WTC11 (cell line): ENCODE results near the gene PHAX. TPM values are rescaled to one million over a fixed set of nuclear protein-coding genes. Genes with fewer than 3 reads are reported as not detected.
"Not testable (repeated sequence)": the region's sequence is repeated elsewhere in the genome, so short reads cannot be mapped to it uniquely, and the experiment has no call there.

Experiments used
- ATAC-seq: fragments of 200-7000 bp; cut with Tn5 transposase; 2 replicates; pipeline ENCODE4 v1.10.0; 2021; ENCODE audit warnings: mild to moderate bottlenecking, moderate library complexity
- CTCF ChIA-PET: fragments of 300-600 bp; sonication (Branson Sonifier 250); formaldehyde crosslinking; loops from one replicate; lab custom pipeline; 2021; ENCODE audit warnings: antibody characterized with exemption; lab: Charles Lee
- POLR2A ChIA-PET: fragments of 350-600 bp; sonication (Branson Sonifier 250); formaldehyde crosslinking; loops from one replicate; lab custom pipeline; 2021; ENCODE audit warnings: antibody characterized with exemption; lab: Charles Lee
- DNase-seq: peaks from one replicate; pipeline ENCODE4 v3.0.0; 2021; ENCODE audit warnings: low spot score
- H3K27ac Mint-ChIP-seq: 2 replicates; pipeline ENCODE4 v1.8.0; 2021; ENCODE audit warnings: mixed read lengths
- H3K27me3 Mint-ChIP-seq: 2 replicates; pipeline ENCODE4 v1.8.0; 2021; ENCODE audit warnings: low read depth, mild to moderate bottlenecking, moderate library complexity, mixed read lengths
- H3K36me3 Mint-ChIP-seq: 2 replicates; pipeline ENCODE4 v1.8.0; 2021; ENCODE audit warnings: mixed read lengths
- H3K4me1 Mint-ChIP-seq: 2 replicates; pipeline ENCODE4 v1.8.0; 2022; ENCODE audit warnings: mixed read lengths
- H3K4me3 Mint-ChIP-seq: 2 replicates; pipeline ENCODE4 v1.8.0; 2021; ENCODE audit warnings: mild to moderate bottlenecking, moderate library complexity, mixed read lengths
- H3K9me3 Mint-ChIP-seq: 2 replicates; pipeline ENCODE4 v1.8.0; 2021; ENCODE audit warnings: mixed read lengths
- CBFB ChIP-seq: sonication (generic); formaldehyde crosslinking; IDR thresholded peaks from 2 replicates; pipeline ENCODE4 v1.8.1; 2022; ENCODE audit warnings: mild to moderate bottlenecking, low read depth, missing genetic modification reagents
- CREB1 ChIP-seq: sonication (generic); formaldehyde crosslinking; IDR thresholded peaks from 2 replicates; pipeline ENCODE4 v1.8.0; 2023; ENCODE audit warnings: mild to moderate bottlenecking, missing genetic modification reagents
- JAZF1 ChIP-seq: fragments of 250-450 bp; sonication (Bioruptor Pico); IDR thresholded peaks from 2 replicates; pipeline ENCODE4 v1.9.0; 2021; ENCODE audit warnings: moderate library complexity, mild to moderate bottlenecking, inconsistent platforms
- MYBL2 ChIP-seq: sonication (generic); formaldehyde crosslinking; IDR thresholded peaks from 2 replicates; pipeline ENCODE4 v1.8.1; 2023; ENCODE audit warnings: mild to moderate bottlenecking, moderate library complexity, missing genetic modification reagents
- NFATC4 ChIP-seq: fragments of 250-450 bp; sonication (Bioruptor Pico); IDR thresholded peaks from 2 replicates; pipeline ENCODE4 v1.9.0; 2021; ENCODE audit warnings: mild to moderate bottlenecking
- NR1H2 ChIP-seq: sonication (generic); formaldehyde crosslinking; IDR thresholded peaks from 2 replicates; pipeline ENCODE4 v1.9.0; 2021; ENCODE audit warnings: mild to moderate bottlenecking, moderate library complexity, missing genetic modification reagents
- TCF7 ChIP-seq: sonication (generic); formaldehyde crosslinking; IDR thresholded peaks from 2 replicates; pipeline ENCODE4 v1.8.0; 2022; ENCODE audit warnings: mild to moderate bottlenecking, low read depth, missing genetic modification reagents, moderate library complexity
- TP53 ChIP-seq: sonication (generic); formaldehyde crosslinking; IDR thresholded peaks from 2 replicates; pipeline ENCODE4 v1.8.1; 2023; ENCODE audit warnings: mild to moderate bottlenecking, missing genetic modification reagents
- ZNF416 ChIP-seq: fragments of 250-450 bp; sonication (Bioruptor Pico); IDR thresholded peaks from 2 replicates; pipeline ENCODE4 v1.9.0; 2021; ENCODE audit warnings: mild to moderate bottlenecking, inconsistent platforms
- ZNF671 ChIP-seq: fragments of 250-450 bp; sonication (Bioruptor Pico); IDR thresholded peaks from 2 replicates; pipeline ENCODE4 v1.8.0; 2021; ENCODE audit warnings: mild to moderate bottlenecking
- total RNA-seq: library from RNA; stranded (reverse); gene quantifications from 3 replicates; pipeline ENCODE4 v1.2.3, GENCODE V29; 2021
- TF ChIP-seq, protein P1 (sequence below): fragments of 250-450 bp; sonication (Bioruptor Pico); IDR thresholded peaks from 2 replicates; pipeline ENCODE4 v1.9.0; 2021; ENCODE audit warnings: mild to moderate bottlenecking
- TF ChIP-seq, protein P2 (sequence below): sonication (generic); formaldehyde crosslinking; IDR thresholded peaks from 2 replicates; pipeline ENCODE4 v1.8.1; 2022; ENCODE audit warnings: mild to moderate bottlenecking, missing genetic modification reagents, moderate library complexity, borderline replicate concordance
- TF ChIP-seq, protein P3 (sequence below): sonication (generic); formaldehyde crosslinking; IDR thresholded peaks from 2 replicates; pipeline ENCODE4 v1.8.0; 2023; ENCODE audit warnings: missing genetic modification reagents
- TF ChIP-seq, protein P4 (sequence below): sonication (generic); formaldehyde crosslinking; conservative IDR thresholded peaks from 2 replicates; pipeline ENCODE4 v1.8.1; 2023; ENCODE audit warnings: mild to moderate bottlenecking, low read depth, missing genetic modification reagents, moderate library complexity
- TF ChIP-seq, protein P5 (sequence below): sonication (generic); formaldehyde crosslinking; IDR thresholded peaks from 2 replicates; pipeline ENCODE4 v1.8.1; 2023; ENCODE audit warnings: mild to moderate bottlenecking, missing genetic modification reagents
- TF ChIP-seq, protein P6 (sequence below): sonication (generic); formaldehyde crosslinking; IDR thresholded peaks from 2 replicates; pipeline ENCODE4 v1.8.0; 2022; ENCODE audit warnings: missing genetic modification reagents
- TF ChIP-seq, protein P7 (sequence below): sonication (generic); formaldehyde crosslinking; IDR thresholded peaks from 2 replicates; pipeline ENCODE4 v1.8.1; 2023; ENCODE audit warnings: mild to moderate bottlenecking, missing genetic modification reagents, moderate library complexity

PHAX gene
- total RNA-seq, 1 experiment from 2014 or later = 58.2 TPM

DNA sequence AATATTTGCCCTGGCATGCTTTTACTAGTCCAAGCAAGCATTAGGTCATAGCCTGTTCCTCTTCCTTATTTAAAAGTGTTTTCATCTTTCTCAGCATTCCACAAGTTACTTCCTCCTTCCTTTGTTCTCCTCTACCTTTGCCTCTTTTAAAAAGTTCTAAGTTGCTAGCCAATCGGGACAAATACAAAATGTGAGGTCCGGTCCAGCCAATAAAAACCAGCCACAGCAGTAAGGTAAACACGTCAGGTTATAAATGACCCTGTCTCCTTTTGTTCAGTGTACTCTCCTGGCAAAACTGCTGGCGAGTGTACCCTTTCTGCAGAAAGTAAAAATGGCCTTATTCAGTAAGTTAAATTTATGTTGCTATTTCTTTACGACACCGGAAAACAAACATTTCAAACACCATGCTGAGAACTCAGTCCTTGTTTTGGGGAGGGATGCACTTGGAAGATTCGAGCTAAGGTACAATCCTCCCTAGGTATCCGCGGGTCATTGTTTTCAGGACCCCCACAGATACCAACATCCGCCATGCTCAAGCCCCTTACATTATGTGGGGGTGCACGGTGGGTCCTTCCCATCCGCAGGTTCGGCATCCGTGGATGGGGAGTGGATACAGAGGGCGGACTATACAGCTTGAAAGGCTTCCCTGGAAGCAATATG lies 646 bp upstream of the PHAX start:
- Mint-ChIP-seq H3K4me1 (peaks cover 40% of the 10 kb centered on the region), H3K4me3 (peak overlapping the region; percentile 95), H3K27ac (peak overlapping the region; percentile 96), H3K36me3 (peaks cover 17% of the 10 kb centered on the region)
- not testable (repeated sequence) for H3K9me3 Mint-ChIP-seq, H3K27me3 Mint-ChIP-seq
- TF ChIP-seq, protein P1, sequence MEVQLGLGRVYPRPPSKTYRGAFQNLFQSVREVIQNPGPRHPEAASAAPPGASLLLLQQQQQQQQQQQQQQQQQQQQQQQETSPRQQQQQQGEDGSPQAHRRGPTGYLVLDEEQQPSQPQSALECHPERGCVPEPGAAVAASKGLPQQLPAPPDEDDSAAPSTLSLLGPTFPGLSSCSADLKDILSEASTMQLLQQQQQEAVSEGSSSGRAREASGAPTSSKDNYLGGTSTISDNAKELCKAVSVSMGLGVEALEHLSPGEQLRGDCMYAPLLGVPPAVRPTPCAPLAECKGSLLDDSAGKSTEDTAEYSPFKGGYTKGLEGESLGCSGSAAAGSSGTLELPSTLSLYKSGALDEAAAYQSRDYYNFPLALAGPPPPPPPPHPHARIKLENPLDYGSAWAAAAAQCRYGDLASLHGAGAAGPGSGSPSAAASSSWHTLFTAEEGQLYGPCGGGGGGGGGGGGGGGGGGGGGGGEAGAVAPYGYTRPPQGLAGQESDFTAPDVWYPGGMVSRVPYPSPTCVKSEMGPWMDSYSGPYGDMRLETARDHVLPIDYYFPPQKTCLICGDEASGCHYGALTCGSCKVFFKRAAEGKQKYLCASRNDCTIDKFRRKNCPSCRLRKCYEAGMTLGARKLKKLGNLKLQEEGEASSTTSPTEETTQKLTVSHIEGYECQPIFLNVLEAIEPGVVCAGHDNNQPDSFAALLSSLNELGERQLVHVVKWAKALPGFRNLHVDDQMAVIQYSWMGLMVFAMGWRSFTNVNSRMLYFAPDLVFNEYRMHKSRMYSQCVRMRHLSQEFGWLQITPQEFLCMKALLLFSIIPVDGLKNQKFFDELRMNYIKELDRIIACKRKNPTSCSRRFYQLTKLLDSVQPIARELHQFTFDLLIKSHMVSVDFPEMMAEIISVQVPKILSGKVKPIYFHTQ (CRISPR knock-in tag) = 0 out of 2 replicates have a peak, but pooled peaks have one; percentile 56
- ChIA-PET POLR2A (interaction anchor here (2.5 kb wide), 1 partner anchor 178 kb away, joined by 13 read pairs; no protein-coding TSS in a partner anchor), CTCF (interaction anchor here (0.7 to 2.1 kb wide), 10 partner anchors 9 to 712 kb away, joined by 3 to 13 read pairs (median 4); no protein-coding TSS in a partner anchor)
- peak; percentile 47 for ATAC-seq
- peak; percentile 26 for DNase-seq

DNA sequence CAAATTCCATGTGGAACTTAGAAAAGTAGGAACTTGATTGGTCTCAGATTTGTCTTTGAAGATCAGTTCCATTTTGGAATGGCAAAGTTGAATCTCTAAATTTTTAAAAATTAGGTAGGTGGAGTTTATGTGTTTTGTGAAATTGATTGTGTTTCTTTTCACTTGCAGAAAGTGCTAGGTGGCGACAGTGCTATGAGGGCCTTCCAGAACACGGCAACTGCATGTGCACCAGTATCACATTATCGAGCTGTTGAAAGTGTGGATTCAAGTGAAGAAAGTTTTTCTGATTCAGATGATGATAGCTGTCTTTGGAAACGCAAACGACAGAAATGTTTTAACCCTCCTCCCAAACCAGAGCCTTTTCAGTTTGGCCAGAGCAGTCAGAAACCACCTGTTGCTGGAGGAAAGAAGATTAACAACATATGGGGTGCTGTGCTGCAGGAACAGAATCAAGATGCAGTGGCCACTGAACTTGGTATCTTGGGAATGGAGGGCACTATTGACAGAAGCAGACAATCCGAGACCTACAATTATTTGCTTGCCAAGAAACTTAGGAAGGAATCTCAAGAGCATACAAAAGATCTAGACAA lies 2.8 kb downstream of the PHAX start:
- ATAC-seq = no peak
- Mint-ChIP-seq H3K9me3 (no peaks in the 10 kb centered on the region), H3K4me3 (peak overlapping the region; percentile 25), H3K36me3 (peaks cover 41% of the 10 kb centered on the region), H3K27ac (peak overlapping the region; percentile 62), H3K27me3 (no peaks in the 10 kb centered on the region), H3K4me1 (peaks cover 43% of the 10 kb centered on the region)
- ChIA-PET CTCF (interaction anchor here (0.6 to 1.1 kb wide), 4 partner anchors 9 to 104 kb away, joined by 3 to 6 read pairs (median 4); no protein-coding TSS in a partner anchor), POLR2A (interaction anchor here (0.5 to 0.6 kb wide), 2 partner anchors 8 to 12 kb away, joined by 3 to 4 read pairs; partner anchors contain the start of gene ALDH7A1)
- no peak for DNase-seq
- TF ChIP-seq ZNF671 (no peak), ZNF416 (CRISPR knock-in tag) (no peak), CREB1 (CRISPR knock-in tag) (no peak), CBFB (no peak), JAZF1 (CRISPR knock-in tag) (no peak), TCF7 (no peak), NR1H2 (CRISPR knock-in tag) (no peak), MYBL2 (CRISPR knock-in tag) (no peak), TP53 (no peak), NFATC4 (no peak)
- TF ChIP-seq, protein P2, sequence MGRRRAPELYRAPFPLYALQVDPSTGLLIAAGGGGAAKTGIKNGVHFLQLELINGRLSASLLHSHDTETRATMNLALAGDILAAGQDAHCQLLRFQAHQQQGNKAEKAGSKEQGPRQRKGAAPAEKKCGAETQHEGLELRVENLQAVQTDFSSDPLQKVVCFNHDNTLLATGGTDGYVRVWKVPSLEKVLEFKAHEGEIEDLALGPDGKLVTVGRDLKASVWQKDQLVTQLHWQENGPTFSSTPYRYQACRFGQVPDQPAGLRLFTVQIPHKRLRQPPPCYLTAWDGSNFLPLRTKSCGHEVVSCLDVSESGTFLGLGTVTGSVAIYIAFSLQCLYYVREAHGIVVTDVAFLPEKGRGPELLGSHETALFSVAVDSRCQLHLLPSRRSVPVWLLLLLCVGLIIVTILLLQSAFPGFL (CRISPR knock-in tag) = no peak
- TF ChIP-seq, protein P3, sequence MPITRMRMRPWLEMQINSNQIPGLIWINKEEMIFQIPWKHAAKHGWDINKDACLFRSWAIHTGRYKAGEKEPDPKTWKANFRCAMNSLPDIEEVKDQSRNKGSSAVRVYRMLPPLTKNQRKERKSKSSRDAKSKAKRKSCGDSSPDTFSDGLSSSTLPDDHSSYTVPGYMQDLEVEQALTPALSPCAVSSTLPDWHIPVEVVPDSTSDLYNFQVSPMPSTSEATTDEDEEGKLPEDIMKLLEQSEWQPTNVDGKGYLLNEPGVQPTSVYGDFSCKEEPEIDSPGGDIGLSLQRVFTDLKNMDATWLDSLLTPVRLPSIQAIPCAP (CRISPR knock-in tag) = no peak
- TF ChIP-seq, protein P4, sequence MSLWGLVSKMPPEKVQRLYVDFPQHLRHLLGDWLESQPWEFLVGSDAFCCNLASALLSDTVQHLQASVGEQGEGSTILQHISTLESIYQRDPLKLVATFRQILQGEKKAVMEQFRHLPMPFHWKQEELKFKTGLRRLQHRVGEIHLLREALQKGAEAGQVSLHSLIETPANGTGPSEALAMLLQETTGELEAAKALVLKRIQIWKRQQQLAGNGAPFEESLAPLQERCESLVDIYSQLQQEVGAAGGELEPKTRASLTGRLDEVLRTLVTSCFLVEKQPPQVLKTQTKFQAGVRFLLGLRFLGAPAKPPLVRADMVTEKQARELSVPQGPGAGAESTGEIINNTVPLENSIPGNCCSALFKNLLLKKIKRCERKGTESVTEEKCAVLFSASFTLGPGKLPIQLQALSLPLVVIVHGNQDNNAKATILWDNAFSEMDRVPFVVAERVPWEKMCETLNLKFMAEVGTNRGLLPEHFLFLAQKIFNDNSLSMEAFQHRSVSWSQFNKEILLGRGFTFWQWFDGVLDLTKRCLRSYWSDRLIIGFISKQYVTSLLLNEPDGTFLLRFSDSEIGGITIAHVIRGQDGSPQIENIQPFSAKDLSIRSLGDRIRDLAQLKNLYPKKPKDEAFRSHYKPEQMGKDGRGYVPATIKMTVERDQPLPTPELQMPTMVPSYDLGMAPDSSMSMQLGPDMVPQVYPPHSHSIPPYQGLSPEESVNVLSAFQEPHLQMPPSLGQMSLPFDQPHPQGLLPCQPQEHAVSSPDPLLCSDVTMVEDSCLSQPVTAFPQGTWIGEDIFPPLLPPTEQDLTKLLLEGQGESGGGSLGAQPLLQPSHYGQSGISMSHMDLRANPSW (CRISPR knock-in tag) = no peak
- TF ChIP-seq, protein P5, sequence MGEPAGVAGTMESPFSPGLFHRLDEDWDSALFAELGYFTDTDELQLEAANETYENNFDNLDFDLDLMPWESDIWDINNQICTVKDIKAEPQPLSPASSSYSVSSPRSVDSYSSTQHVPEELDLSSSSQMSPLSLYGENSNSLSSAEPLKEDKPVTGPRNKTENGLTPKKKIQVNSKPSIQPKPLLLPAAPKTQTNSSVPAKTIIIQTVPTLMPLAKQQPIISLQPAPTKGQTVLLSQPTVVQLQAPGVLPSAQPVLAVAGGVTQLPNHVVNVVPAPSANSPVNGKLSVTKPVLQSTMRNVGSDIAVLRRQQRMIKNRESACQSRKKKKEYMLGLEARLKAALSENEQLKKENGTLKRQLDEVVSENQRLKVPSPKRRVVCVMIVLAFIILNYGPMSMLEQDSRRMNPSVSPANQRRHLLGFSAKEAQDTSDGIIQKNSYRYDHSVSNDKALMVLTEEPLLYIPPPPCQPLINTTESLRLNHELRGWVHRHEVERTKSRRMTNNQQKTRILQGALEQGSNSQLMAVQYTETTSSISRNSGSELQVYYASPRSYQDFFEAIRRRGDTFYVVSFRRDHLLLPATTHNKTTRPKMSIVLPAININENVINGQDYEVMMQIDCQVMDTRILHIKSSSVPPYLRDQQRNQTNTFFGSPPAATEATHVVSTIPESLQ (CRISPR knock-in tag) = no peak
- TF ChIP-seq, protein P6, sequence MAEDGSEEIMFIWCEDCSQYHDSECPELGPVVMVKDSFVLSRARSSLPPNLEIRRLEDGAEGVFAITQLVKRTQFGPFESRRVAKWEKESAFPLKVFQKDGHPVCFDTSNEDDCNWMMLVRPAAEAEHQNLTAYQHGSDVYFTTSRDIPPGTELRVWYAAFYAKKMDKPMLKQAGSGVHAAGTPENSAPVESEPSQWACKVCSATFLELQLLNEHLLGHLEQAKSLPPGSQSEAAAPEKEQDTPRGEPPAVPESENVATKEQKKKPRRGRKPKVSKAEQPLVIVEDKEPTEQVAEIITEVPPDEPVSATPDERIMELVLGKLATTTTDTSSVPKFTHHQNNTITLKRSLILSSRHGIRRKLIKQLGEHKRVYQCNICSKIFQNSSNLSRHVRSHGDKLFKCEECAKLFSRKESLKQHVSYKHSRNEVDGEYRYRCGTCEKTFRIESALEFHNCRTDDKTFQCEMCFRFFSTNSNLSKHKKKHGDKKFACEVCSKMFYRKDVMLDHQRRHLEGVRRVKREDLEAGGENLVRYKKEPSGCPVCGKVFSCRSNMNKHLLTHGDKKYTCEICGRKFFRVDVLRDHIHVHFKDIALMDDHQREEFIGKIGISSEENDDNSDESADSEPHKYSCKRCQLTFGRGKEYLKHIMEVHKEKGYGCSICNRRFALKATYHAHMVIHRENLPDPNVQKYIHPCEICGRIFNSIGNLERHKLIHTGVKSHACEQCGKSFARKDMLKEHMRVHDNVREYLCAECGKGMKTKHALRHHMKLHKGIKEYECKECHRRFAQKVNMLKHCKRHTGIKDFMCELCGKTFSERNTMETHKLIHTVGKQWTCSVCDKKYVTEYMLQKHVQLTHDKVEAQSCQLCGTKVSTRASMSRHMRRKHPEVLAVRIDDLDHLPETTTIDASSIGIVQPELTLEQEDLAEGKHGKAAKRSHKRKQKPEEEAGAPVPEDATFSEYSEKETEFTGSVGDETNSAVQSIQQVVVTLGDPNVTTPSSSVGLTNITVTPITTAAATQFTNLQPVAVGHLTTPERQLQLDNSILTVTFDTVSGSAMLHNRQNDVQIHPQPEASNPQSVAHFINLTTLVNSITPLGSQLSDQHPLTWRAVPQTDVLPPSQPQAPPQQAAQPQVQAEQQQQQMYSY (CRISPR knock-in tag) = no peak
- TF ChIP-seq, protein P7, sequence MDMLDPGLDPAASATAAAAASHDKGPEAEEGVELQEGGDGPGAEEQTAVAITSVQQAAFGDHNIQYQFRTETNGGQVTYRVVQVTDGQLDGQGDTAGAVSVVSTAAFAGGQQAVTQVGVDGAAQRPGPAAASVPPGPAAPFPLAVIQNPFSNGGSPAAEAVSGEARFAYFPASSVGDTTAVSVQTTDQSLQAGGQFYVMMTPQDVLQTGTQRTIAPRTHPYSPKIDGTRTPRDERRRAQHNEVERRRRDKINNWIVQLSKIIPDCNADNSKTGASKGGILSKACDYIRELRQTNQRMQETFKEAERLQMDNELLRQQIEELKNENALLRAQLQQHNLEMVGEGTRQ = no peak
